ENCODE data around the gene CSNK2A1.
A peak's percentile ranks its signal among the peaks of the same experiment; 100 is the strongest.

Gene CSNK2A1

GRCh38 chr20:564192-564591, 20.6 kb upstream of the CSNK2A1 start:
- no peak for DNase-seq (ENCODE audit: low spot score)

- DNase-seq (ENCODE audit: low spot score): no peak
Observed at GRCh38 chr20:563187-563586, 19.6 kb upstream of the CSNK2A1 start.

DNA sequence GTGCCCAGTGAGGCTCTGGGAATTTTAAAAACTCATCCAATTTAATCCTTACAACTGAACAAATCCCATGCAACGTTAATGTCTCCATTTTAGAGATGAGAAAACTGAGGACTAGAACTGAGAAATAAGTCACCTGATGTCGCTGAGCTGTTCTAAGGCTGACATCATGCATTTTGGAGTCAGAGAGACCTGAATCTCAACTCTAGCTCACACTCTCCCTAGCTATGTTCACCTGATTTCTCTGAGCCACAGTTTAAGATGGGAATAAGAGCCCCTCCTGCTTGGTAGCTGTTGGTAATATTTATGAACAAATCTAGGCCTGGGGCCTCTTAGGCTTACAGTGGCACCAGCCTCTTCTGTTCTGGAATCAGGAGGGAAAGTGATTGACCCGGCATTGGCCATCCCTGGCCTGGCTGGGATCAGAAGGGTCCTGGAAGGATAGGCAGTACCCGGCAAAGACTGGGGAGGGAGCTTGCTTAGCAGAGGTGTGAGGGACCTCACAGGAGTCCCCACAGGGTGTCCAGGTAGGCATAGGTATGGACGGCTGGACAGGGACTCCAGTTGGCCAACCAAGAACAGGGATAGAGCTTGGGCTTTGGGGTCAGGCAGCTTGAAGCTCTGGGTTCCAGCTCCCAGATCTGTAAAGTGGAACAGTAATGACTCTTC, 18.8 kb upstream of the CSNK2A1 start:
- DNase-seq (ENCODE audit: low spot score): no peak

DNA sequence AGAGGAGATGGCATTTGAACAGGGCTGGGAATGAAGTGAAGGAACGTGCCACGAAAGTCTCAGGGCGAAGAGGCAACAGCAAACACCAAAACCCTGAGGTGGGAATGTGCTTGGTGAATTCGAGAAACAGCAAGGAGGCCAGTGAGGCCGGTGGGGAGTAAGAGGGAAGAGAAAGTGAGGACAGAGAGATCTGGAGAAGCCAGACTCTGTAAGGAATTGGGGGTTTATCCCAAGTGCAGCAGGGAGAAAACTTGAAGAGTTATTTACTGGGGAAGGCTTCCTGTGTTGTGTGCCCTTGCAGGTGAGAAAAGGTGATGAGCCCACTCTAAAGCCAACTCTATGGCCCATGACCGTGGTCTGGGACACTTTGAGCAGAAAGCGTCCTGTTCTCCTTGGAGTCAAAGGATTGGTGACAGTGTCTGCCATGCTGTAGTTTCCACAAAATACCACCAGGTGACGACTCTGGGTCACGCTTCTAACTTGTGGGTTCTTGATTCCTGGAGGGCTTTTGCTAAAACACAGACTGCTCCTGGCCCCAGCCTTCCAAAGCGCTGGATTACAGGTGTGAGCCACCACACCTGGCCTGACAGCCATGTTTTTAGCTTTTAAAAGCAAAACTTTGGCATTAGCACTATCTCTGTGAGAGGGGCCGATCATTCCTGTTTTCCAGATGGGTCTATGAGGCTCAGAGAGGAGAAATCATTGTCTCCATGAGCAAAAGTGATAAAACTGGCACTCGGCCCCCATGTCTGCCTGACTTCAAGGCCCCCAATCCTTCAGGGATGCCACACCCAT, 18.0 kb upstream of the CSNK2A1 start:
- peak; percentile 21 for DNase-seq (ENCODE audit: low spot score)

- no peak for DNase-seq (ENCODE audit: low spot score)
Observed at GRCh38 chr20:560680-561079, 17.1 kb upstream of the CSNK2A1 start.

DNA sequence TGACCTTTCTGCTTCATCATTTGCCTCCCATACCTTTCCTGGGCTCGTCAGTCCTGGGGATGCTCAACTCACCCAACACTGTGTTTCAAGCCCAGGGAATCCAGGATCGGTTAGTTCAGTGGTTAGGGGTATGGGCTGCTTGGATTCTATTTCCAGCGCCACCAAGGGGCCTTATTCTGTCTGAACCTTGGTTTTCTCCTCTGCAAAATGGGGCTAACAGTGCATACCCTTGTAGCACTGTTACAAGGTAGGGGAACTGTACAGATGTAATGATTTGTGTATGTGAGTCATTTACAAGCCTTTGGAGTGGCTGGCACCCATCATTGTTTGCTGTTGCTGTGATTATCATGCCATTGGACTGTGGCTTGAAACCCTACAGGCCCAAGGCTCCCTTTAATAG, 14.5 kb upstream of the CSNK2A1 start:
- no peak for DNase-seq (ENCODE audit: low spot score)

DNA sequence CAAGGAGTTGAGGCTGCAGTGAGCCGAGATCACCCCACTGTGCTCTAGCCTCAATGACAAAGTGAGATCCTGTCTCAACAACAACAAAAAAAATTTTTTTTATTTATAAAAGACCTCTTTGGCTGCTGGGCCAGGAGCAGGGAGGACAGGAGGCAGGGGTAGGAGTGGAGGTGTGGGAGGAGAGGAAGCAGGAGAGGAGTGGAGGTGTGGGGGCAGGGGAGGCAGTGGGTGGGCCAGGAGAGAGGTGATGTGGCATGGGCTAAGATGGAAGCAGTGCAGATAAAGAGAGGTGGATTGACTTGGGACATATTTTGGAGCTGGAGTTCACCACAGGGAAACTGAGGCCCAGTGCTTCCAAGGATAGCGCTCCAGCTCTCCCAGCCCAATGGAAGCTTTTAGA, 13.4 kb upstream of the CSNK2A1 start:
- no peak for DNase-seq (ENCODE audit: low spot score)

GRCh38 chr20:555976-556385, 12.4 kb upstream of the CSNK2A1 start:
- DNase-seq (ENCODE audit: low spot score): no peak

GRCh38 chr20:550611-551010, 7.0 kb upstream of the CSNK2A1 start:
- DNase-seq (ENCODE audit: low spot score): no peak

- DNase-seq (ENCODE audit: low spot score): no peak
Observed at GRCh38 chr20:549722-550496, 6.3 kb upstream of the CSNK2A1 start.

- DNase-seq (ENCODE audit: low spot score): no peak
Observed at GRCh38 chr20:548906-549305, 5.3 kb upstream of the CSNK2A1 start.

DNA sequence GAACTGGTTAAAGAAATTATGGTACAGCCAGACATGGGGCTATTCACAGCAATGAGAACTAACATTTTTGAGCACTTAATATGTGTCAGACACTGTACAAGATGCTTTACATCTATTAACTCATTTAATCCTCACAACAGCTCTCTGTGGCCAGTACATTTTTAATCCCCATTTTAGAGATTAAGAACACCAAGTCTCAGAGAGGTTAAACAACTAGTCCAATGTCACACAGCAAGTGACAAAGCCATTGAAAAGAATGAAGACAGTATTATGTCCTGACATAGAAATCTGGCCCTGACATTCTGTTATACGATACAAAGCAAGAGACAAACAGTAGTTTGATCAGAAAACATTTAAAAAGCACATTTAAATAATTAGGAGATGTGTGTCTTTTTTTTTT, 3.8 kb upstream of the CSNK2A1 start:
- DNase-seq (ENCODE audit: low spot score): no peak

GRCh38 chr20:546353-546752, 2.8 kb upstream of the CSNK2A1 start:
- no peak for DNase-seq (ENCODE audit: low spot score)

DNA sequence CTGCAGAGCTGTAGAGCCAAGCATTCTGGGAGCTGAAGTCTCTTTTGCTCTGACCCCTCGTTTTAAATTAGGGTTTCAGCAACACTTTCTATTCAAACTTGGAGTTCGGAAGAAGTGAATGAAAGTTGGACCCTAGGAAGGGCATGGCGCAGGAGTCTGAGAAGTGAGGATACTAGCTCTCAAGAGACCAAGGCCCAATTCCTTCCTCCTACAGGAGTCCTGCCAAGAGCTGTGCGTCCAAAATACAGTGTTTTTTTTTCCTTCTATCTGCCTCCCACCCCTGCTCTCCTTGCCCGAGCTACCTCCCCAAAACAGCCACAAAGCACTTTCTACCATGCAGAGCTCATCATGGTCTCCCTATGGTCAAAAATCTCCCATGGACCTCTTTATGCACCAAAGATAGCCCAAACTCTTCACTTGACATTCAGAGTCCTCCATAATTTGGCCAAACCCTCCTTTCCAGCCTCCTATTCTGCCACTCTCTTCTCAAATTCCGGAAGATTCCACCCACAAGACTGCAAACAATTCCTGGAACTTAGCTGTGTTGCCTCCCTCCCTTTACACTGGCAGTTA, 649 bp upstream of the CSNK2A1 start:
- no peak for DNase-seq (ENCODE audit: low spot score)

- no peak for DNase-seq (ENCODE audit: low spot score)
Observed at GRCh38 chr20:542777-543368, 717 bp downstream of the CSNK2A1 start.

DNA sequence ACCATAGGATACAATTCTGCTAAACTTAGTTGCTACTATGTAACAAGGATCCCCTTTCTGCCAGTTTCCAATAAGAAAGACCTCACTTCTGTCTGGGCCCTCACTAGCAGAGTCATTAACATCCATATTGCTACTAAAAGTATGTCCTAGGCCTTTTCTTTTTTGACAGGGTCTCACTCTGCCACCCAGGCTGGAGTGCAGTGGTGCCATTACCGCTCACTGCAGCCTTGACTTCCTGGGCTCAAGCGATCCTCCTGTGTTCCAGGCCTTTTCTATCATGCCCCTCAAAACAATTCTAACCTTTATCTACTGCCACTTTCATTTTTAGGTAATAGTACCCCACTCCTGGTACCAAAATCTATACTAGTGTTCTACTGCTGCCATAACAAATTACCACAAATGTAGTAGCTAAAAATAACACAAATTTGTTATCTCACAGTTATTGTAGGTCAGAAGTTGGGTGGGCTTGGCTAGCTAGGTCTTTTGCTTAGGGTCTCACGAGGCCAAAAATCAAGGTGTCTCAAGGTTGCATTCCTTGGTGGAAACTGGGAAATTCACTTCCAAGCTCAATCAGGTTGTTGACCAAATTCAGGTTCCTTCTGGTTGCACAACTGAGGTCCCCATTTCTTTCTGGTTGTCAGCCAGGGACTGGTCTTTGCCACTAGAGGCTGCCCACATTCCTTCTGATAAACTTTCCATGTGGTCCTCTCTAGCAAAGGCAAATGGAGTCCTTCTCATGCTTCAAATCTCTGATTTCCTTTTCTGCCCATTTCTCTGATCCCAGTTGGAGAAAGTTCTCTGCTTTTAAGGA, 3.0 kb downstream of the CSNK2A1 start:
- DNase-seq (ENCODE audit: low spot score): no peak

GRCh38 chr20:539848-540247, 3.7 kb downstream of the CSNK2A1 start:
- no peak for DNase-seq (ENCODE audit: low spot score)

- no peak for DNase-seq (ENCODE audit: low spot score)
Observed at GRCh38 chr20:539191-539590, 4.4 kb downstream of the CSNK2A1 start.

- DNase-seq (ENCODE audit: low spot score): no peak
Observed at GRCh38 chr20:537983-538382, 5.6 kb downstream of the CSNK2A1 start.

- no peak for DNase-seq (ENCODE audit: low spot score)
Observed at GRCh38 chr20:536426-537010, 7.1 kb downstream of the CSNK2A1 start.

DNA sequence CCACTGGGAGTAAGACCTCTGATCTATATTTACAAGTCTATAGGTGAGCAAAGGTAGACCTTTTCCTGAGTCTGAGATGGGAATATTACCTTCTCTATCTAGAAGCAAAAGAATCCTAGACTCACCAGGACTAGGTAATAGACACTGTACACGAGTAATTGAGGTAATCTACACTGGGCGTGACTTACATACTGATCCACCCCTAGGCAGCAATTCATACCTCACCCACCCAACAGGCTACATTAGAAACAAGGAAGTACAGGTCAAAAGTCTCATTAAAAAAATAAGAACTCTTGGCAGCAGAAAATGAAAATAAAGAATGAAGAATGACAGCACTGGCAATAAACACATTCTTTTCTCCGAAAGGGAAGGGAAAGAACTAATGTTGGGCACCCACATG, 7.6 kb downstream of the CSNK2A1 start:
- DNase-seq (ENCODE audit: low spot score): no peak

Measured in CD4-positive, alpha-beta T cell treated with Interleukin-6 at 100 ng/mL for 8 hours (primary cell).